Mesenteric fat pad (tissue), 1 donor: ENCODE data around the gene TAS2R50. TPM values are rescaled to one million over a fixed set of nuclear protein-coding genes. Genes with fewer than 3 reads are reported as not detected.

Experiments used
- DNase-seq: peaks from one replicate; pipeline ENCODE4 v3.0.0-alpha.2; 2020; ENCODE audit warnings: low spot score
- total RNA-seq: library from RNA; stranded (reverse); fragmentation: NEBNext Ultra II Directional; extraction: Animal tissue kit (Norgen Biotek cat#: 25700); gene quantifications from one replicate; pipeline ENCODE4 v1.2.1, GENCODE V29; 2021
- donor health status: DM: yes; HTN: yes; CAD: no.

The TAS2R50 gene
- total RNA-seq, 1 donor from 2014 or later, result 2.0 TPM

GRCh38 chr12:10952645-10953044 lies 34.1 kb downstream of the TAS2R50 start:
- DNase-seq, result no peak

DNA sequence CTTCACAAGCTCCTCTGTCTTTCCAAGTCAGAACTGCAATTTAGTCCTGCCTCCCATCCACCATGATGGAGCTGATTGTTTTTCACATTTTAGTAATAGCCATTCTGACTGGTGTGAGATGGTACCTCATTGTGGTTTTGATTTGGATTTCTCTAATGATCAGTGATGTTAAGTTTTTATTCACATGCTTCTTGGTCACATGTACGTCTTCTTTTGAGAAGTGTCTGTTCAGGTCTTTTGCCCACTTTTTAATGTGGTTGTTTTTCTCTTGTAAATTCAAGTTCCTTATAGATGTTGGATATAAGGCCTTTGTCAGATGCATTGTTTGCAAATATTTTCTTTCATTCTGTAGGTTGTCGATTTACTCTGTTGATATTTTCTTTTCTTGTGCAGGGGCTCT lies 43.5 kb downstream of the TAS2R50 start:
- no peak for DNase-seq

DNA sequence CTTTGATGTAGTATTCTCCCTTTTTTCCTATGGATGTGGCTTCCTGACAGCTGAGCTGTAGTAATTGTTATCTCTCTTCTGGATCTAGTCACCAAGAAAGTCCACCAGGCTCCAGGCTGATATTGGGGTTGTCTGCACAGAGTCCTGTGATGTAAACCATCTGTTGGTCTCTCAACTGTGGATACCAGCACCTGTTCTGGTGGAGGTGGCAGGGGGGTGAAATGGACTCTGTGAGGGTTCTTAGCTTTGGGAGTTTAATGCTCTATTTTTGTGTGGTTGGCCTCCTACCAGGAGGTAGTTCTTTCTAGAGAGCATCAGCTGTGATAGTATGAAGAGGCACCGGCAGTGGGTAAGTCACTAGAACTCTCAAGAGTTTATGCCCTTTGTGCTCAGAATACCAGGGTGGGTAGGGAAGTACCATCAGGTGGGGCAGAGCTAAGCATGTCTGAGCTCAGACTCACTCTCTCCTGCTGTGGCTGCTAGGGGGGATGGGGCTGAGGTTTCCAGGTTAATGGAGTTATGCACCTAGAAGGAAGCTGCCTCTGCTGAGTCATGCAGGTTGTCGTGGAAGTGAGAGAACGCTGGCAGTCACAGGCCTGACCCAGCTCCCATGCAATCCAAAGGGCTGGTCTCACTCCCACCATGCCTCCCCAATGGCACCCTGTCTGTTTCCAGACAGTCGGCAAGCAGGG lies 44.6 kb downstream of the TAS2R50 start:
- no peak for DNase-seq

DNA sequence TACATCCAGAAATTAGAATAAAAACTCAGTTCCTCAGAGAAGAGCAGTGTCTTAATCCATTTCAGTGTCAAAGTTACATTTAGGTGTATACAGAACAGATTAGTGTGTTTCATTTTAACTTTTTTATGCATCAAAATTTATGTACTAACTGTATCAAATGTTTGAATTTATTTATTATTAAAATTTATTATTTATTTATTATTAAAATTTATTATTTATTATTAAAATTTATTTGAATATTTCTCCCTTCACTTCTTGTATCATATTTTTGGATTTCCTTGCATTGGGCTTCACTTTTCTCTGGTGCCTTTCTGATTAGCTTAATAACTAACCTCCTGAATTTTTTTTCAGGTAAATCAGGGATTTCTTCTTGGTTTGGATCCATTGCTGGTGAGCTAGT lies 45.3 kb downstream of the TAS2R50 start:
- DNase-seq, result no peak

DNA sequence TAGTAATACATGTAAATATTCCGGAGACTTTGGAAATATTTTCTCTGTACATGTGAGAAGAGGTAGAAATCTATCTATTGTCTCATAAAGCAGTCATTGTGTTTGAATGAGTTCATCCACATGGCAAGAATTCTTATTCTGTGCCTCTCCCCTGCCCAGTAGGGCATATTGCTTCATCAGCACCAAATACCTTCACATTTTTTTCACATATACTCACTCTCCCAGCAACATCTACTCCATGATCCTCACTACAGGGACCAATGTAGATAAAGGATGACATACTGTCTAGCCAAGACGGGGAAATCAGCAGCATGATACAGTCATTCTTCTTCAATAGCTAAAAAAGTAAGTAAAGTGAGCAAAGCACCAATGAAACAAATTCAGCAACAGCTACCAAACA lies 46.3 kb downstream of the TAS2R50 start:
- no peak for DNase-seq

GRCh38 chr12:10939163-10939562 lies 47.5 kb downstream of the TAS2R50 start, which contains the start of gene TAS2R14:
Gene TAS2R14, minus strand, starts transcription at chr12:10939263. Its CDS starts 56 bp downstream, at chr12:10939207.
- DNase-seq, result no peak

DNA sequence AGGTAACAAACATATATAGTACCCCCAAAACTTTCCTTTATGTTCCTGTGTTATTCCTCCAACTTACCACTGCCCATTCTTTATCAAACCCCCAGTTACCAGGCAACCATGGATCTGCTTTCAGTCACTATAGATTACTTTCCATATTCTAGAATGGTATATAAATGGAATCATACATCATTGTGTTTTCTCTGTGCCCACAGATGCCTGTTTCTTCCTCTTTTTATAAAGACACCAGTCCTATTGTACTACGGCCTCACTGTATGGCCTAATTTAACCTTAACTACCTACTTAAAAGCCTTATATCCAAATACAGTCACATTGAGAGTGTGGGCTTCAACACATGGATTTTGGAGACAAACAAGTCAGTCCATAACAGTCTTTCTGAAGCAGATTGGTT lies 50.2 kb downstream of the TAS2R50 start:
- no peak for DNase-seq

Other genes with a start within 250 kb of the TAS2R50 start
- gene TAS2R7, start 184.3 kb downstream of the TAS2R50 start, total RNA-seq, result not detected
- gene TAS2R8, start 179.6 kb downstream of the TAS2R50 start, total RNA-seq, result not detected
- not detected for gene TAS2R9, start 176.7 kb downstream of the TAS2R50 start, total RNA-seq
- gene TAS2R10, start 160.6 kb downstream of the TAS2R50 start, total RNA-seq, result 0.32 TPM
- 0.93 TPM for gene PRR4, start 137.4 kb downstream of the TAS2R50 start, total RNA-seq
- gene PRH1, start 102.7 kb downstream of the TAS2R50 start, total RNA-seq, result 13.0 TPM
- gene TAS2R13, start 77.3 kb downstream of the TAS2R50 start, total RNA-seq, result 1.2 TPM
- gene PRH2, start 57.7 kb downstream of the TAS2R50 start, total RNA-seq, result not detected
- gene TAS2R14, start 47.6 kb downstream of the TAS2R50 start, total RNA-seq, result 2.4 TPM
- 1.5 TPM for gene TAS2R20, start 11.4 kb upstream of the TAS2R50 start, total RNA-seq
- gene TAS2R19, start 35.7 kb upstream of the TAS2R50 start, total RNA-seq, result 2.8 TPM
- gene TAS2R31, start 44.5 kb upstream of the TAS2R50 start, total RNA-seq, result 3.7 TPM
- 1.8 TPM for gene TAS2R46, start 75.4 kb upstream of the TAS2R50 start, total RNA-seq
- not detected for gene TAS2R43, start 105.4 kb upstream of the TAS2R50 start, total RNA-seq
- 4.1 TPM for gene TAS2R30, start 147.7 kb upstream of the TAS2R50 start, total RNA-seq
- gene SMIM10L1, start 184.3 kb upstream of the TAS2R50 start, total RNA-seq, result 8.6 TPM
- not detected for gene TAS2R42, start 200.0 kb upstream of the TAS2R50 start, total RNA-seq